ENCODE measurements around the gene PBRM1.
A peak's percentile ranks its signal among the peaks of the same experiment; 100 is the strongest.

PBRM1 gene

DNA sequence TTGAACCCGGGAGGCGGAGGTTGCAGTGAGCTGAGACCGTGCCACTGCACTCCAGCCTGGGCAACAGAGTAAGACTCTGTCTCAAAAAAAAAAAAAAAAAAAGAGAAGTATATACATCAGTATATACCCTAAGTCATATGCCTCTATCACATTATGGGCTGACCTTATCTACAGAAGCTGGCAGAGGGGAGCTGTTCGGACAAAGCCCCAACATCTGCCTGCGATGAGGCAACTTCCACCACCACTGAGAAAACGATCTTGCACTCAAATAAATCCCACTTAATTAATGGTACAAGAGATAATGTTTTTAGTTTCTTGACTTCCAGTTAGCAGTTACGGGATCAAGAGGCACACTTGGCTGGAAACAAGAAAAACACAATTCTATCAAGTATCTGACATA is 17.6 kb upstream of the PBRM1 start:
- peaks cover under 1 to 11% of the 10 kb centered on the region in 2 donors for H3K36me3 ChIP-seq (ENCODE audit: control insufficient read depth in 2 of 2, insufficient read depth in 2 of 2, low read length in 2 of 2)
- H3K27me3 ChIP-seq (ENCODE audit: control insufficient read depth in 1 of 2, insufficient read depth in 2 of 2, low read length in 2 of 2): no peaks in the 10 kb centered on the region
- H3K27ac ChIP-seq (ENCODE audit: low read length): no peak overlapping the region
- no peak overlapping the region for H3K9ac ChIP-seq (ENCODE audit: low read length in 2 of 2)
- peaks cover 30% of the 10 kb centered on the region for H3K4me1 ChIP-seq (ENCODE audit: control insufficient read depth, insufficient read depth, low read length)
- no peaks in the 10 kb centered on the region for H3K9me3 ChIP-seq (ENCODE audit: control insufficient read depth in 2 of 2, low read length in 2 of 2)
- no peak overlapping the region for H3K4me3 ChIP-seq (ENCODE audit: low read length in 2 of 2)

DNA sequence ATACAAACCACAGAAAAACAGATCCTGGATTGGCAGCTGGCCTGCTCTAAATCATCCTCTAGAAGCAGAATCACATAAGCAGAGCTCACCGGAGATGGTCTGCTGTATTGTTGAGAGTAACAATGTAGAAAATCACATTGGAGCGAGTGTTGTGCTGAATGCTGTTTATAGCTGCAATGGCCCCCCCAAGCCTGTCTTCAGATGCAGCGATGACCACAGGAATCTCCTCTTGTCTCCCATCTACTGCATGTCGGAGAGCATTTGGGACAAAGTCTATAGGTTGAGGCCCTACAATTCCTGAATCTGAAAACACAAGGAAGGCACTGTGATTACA is 11.9 kb upstream of the PBRM1 start:
- Histone ChIP-seq H3K27me3 (ENCODE audit: control insufficient read depth in 1 of 2, insufficient read depth in 2 of 2, low read length in 2 of 2) (no peaks in the 10 kb centered on the region), H3K36me3 (ENCODE audit: control insufficient read depth in 2 of 2, insufficient read depth in 2 of 2, low read length in 2 of 2) (peaks cover 40 to 51% of the 10 kb centered on the region in 2 donors), H3K4me1 (ENCODE audit: control insufficient read depth, insufficient read depth, low read length) (peaks cover 4% of the 10 kb centered on the region), H3K27ac (ENCODE audit: low read length) (no peak overlapping the region), H3K4me3 (ENCODE audit: low read length in 2 of 2) (no peak overlapping the region), H3K9me3 (ENCODE audit: control insufficient read depth in 2 of 2, low read length in 2 of 2) (no peaks in the 10 kb centered on the region), H3K9ac (ENCODE audit: low read length in 2 of 2) (no peak overlapping the region)

DNA sequence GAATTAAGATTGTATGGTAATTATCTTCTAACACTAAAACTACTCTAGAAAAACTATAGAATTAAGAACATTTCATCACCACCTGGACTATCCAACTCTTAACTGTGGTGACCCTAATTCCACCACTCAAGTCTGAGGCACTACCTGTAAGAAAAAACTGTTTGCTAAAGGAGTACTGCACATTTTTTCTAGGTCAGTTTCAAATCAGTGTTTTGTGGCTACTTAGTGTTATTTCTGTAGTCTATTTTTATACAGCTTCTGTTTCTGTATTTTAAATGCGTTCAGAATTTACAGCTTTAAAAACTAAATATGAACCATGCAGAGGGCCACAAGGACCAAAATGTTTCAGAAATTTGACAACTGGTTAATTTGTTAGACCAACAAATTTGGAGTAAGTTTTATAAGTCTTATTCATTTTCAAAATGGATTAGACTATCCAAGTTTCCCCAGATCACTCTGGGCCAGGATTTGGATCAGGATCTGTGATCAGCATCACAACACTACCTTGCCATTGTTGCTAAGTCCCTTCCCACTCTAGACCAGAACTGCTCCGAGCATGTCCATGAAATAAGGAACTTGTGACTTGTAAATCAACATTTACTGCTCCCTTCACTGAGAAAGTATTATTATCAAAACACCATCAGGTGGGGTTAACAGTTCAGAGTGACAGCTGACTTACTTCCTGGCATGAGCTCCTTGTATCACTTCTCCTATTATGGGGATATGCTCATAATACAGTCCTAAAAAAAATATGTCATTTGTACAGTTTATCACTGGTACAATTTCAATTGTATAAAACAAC is 11.3 kb upstream of the PBRM1 start:
- Histone ChIP-seq H3K9ac (ENCODE audit: low read length in 2 of 2) (no peak overlapping the region), H3K27me3 (ENCODE audit: control insufficient read depth in 1 of 2, insufficient read depth in 2 of 2, low read length in 2 of 2) (no peaks in the 10 kb centered on the region), H3K36me3 (ENCODE audit: control insufficient read depth in 2 of 2, insufficient read depth in 2 of 2, low read length in 2 of 2) (peaks cover 41 to 54% of the 10 kb centered on the region in 2 donors), H3K9me3 (ENCODE audit: control insufficient read depth in 2 of 2, low read length in 2 of 2) (no peaks in the 10 kb centered on the region), H3K27ac (ENCODE audit: low read length) (no peak overlapping the region), H3K4me1 (ENCODE audit: control insufficient read depth, insufficient read depth, low read length) (no peaks in the 10 kb centered on the region), H3K4me3 (ENCODE audit: low read length in 2 of 2) (no peak overlapping the region)

DNA sequence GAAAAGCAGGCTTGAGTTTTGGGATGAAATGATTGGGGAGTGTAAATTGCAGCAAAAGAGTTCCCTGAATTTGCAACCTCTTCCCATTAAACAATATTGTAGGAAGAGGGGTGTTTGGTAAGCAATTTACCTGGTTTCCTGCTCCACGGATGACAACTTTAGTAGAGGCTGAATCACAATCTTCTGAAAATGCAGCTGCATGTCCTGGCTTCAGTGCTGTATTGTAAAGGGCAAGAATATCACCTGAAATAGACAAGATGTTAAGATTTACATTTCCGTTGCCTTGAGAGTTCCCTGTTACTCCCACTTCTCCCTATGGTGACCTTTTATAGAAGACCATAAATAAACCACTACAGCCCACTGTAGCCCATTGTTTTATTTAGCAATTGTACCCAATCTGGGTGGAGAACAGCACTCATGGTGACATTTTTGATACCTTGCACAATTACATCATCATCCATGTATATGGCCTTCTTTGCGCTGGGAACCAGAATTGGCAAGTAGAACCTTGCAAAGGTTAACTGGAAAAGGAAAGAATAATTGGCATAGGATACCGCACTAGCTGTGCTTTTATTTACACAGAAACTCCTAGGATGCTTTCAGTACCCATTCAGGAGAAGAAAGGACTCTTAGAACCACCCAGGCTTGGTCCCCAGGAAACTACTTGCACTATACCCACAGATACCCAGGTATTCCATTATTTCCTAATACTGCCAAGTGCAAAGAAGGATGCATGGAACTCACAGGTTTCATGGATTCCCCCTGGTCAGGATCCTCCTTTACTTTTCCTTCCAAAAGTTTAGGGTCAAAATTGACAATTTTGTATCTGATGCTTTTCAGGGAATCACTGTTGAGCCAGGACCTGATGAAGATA is 10.3 kb upstream of the PBRM1 start:
- Histone ChIP-seq H3K4me1 (ENCODE audit: control insufficient read depth, insufficient read depth, low read length) (no peaks in the 10 kb centered on the region), H3K9me3 (ENCODE audit: control insufficient read depth in 2 of 2, low read length in 2 of 2) (no peaks in the 10 kb centered on the region), H3K9ac (ENCODE audit: low read length in 2 of 2) (no peak overlapping the region), H3K4me3 (ENCODE audit: low read length in 2 of 2) (no peak overlapping the region), H3K27ac (ENCODE audit: low read length) (no peak overlapping the region), H3K36me3 (ENCODE audit: control insufficient read depth in 2 of 2, insufficient read depth in 2 of 2, low read length in 2 of 2) (peaks cover 41 to 62% of the 10 kb centered on the region in 2 donors), H3K27me3 (ENCODE audit: control insufficient read depth in 1 of 2, insufficient read depth in 2 of 2, low read length in 2 of 2) (no peaks in the 10 kb centered on the region)

DNA sequence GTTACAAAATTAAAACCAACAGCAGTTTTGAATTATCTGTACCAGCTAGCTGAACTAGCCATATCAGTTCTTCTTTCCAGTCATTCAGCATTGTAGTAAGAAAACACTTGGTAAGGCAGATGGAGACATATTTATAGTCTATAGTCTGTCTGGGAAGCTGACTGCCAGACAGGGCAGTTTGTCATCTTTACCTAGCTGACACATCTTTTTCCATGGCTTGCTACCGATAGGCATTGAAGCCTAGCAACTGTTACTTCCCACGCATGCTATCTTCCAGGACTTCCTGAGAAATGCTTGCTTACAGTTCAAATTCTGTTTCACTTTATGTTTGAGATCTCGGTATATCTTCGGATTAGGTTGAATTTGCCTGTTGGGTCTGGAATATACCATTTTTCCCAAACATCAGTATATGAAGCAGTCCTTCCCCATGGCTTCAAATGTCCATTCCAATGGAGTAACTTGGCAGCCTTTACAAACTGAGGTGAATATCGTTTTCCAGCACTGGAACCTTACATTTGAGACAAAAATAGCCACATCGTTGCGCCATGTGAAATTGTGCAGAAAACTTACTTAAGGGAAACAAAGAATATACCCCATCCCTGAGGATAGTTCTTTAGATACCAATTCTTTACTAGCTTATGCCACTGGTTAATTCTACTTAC is 8.9 kb upstream of the PBRM1 start:
- Histone ChIP-seq H3K4me3 (ENCODE audit: low read length in 2 of 2) (no peak overlapping the region), H3K4me1 (ENCODE audit: control insufficient read depth, insufficient read depth, low read length) (no peaks in the 10 kb centered on the region), H3K9ac (ENCODE audit: low read length in 2 of 2) (no peak overlapping the region), H3K27me3 (ENCODE audit: control insufficient read depth in 1 of 2, insufficient read depth in 2 of 2, low read length in 2 of 2) (no peaks in the 10 kb centered on the region), H3K9me3 (ENCODE audit: control insufficient read depth in 2 of 2, low read length in 2 of 2) (no peaks in the 10 kb centered on the region), H3K27ac (ENCODE audit: low read length) (no peak overlapping the region), H3K36me3 (ENCODE audit: control insufficient read depth in 2 of 2, insufficient read depth in 2 of 2, low read length in 2 of 2) (peaks cover 50 to 68% of the 10 kb centered on the region in 2 donors)

DNA sequence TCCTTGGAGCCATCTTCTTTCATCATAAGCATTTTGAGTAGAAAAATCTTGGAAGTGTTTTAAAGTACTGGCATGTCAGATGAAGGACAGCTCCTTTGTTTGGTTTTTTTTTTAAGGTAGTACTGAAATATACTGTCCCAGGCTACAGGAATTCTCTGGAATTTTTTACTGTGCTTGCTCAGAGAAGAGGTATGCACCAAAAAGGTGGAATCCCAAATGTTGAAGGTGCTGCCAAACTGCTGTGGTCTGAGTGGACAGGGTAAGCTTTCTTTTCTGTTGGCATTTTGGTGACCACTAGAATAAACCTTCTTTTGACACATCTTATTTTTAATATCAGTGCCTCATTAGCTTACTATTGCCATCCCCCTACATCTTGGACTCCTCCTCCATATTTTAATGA is 7.4 kb upstream of the PBRM1 start:
- Histone ChIP-seq H3K9me3 (ENCODE audit: control insufficient read depth in 2 of 2, low read length in 2 of 2) (no peaks in the 10 kb centered on the region), H3K36me3 (ENCODE audit: control insufficient read depth in 2 of 2, insufficient read depth in 2 of 2, low read length in 2 of 2) (peaks cover 65 to 82% of the 10 kb centered on the region in 2 donors), H3K27ac (ENCODE audit: low read length) (no peak overlapping the region)

DNA sequence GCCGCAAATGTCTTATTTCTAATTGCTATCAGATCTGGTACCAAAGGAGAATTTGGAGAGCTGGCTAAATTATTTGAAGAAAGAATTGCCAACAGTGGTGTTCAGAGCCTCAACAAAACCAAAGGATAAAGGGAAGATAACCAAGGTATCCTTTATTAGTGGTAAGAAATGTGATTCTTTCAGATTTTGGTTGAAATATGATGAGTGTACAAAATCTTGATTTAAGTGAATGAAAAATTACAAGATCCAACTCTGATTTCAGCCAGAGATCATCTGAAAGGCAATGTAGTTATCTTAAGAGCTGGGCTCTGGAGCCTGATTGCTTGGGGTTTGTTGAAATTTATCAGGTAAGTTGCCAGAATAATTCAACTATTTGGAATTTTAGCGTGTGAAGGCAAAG is 4.8 kb upstream of the PBRM1 start:
- Histone ChIP-seq H3K27me3 (ENCODE audit: control insufficient read depth in 1 of 2, insufficient read depth in 2 of 2, low read length in 2 of 2) (no peaks in the 10 kb centered on the region), H3K4me3 (ENCODE audit: low read length in 2 of 2) (no peak overlapping the region), H3K9ac (ENCODE audit: low read length in 2 of 2) (no peak overlapping the region), H3K4me1 (ENCODE audit: control insufficient read depth, insufficient read depth, low read length) (peaks cover 8% of the 10 kb centered on the region), H3K27ac (ENCODE audit: low read length) (no peak overlapping the region), H3K9me3 (ENCODE audit: control insufficient read depth in 2 of 2, low read length in 2 of 2) (no peaks in the 10 kb centered on the region), H3K36me3 (ENCODE audit: control insufficient read depth in 2 of 2, insufficient read depth in 2 of 2, low read length in 2 of 2) (peaks cover 57 to 68% of the 10 kb centered on the region in 2 donors)

More for the DNA sequence above, 7.4 kb upstream of the PBRM1 start:
- no peak overlapping the region for H3K4me3 ChIP-seq (ENCODE audit: low read length in 2 of 2)
- H3K9ac ChIP-seq (ENCODE audit: low read length in 2 of 2): no peak overlapping the region
- no peaks in the 10 kb centered on the region for H3K4me1 ChIP-seq (ENCODE audit: control insufficient read depth, insufficient read depth, low read length)
- no peaks in the 10 kb centered on the region for H3K27me3 ChIP-seq (ENCODE audit: control insufficient read depth in 1 of 2, insufficient read depth in 2 of 2, low read length in 2 of 2)

DNA sequence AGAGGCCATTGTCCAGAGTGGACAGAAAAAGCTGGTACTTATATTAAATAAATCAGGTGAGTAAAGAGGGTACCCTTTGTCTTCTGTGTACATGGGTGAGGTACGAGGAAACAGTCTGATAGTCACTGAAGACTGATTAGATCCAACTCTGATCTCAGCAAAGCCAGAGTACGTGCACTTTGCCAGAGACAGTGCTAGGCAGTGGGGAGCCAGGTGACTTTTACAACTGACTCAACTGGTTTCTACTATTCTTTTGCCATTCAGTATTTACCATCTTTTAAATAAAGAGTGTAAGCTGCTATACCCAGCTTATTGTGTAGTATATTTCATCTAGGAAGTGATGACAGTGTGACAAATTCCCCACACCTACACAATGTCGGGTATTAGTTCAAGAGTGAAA is 3.4 kb upstream of the PBRM1 start:
- H3K36me3 ChIP-seq (ENCODE audit: control insufficient read depth in 2 of 2, insufficient read depth in 2 of 2, low read length in 2 of 2): peaks cover 46 to 57% of the 10 kb centered on the region in 2 donors
- peaks cover 13% of the 10 kb centered on the region for H3K4me1 ChIP-seq (ENCODE audit: control insufficient read depth, insufficient read depth, low read length)
- H3K27ac ChIP-seq (ENCODE audit: low read length): no peak overlapping the region
- H3K4me3 ChIP-seq (ENCODE audit: low read length in 2 of 2): no peak overlapping the region
- H3K9ac ChIP-seq (ENCODE audit: low read length in 2 of 2): no peak overlapping the region
- no peaks in the 10 kb centered on the region for H3K27me3 ChIP-seq (ENCODE audit: control insufficient read depth in 1 of 2, insufficient read depth in 2 of 2, low read length in 2 of 2)
- H3K9me3 ChIP-seq (ENCODE audit: control insufficient read depth in 2 of 2, low read length in 2 of 2): no peaks in the 10 kb centered on the region

DNA sequence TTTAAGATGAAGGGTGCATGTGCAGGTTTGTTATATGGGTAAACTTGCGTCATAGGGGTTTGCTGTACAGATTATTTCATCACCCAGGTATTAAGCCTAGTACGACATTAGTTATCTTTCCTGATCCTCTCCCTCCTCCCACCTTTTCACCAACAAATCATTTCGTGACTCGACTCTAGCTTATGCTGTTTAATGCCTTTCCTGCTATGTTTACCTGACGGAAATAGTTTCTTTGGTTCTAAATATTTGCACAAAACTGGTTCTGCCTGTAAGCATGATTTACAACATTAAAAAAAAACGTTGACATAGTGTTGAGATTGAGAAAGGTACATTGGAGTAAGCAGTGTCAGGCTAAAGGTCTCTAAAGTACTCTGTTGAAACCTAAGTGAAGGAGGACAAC is 2.6 kb upstream of the PBRM1 start:
- no peaks in the 10 kb centered on the region for H3K9me3 ChIP-seq (ENCODE audit: control insufficient read depth in 2 of 2, low read length in 2 of 2)
- peak overlapping the region in 1 of 2 donors; percentile 23 for H3K9ac ChIP-seq (ENCODE audit: low read length in 2 of 2)
- H3K4me1 ChIP-seq (ENCODE audit: control insufficient read depth, insufficient read depth, low read length): peaks cover 17% of the 10 kb centered on the region
- H3K36me3 ChIP-seq (ENCODE audit: control insufficient read depth in 2 of 2, insufficient read depth in 2 of 2, low read length in 2 of 2): peaks cover 38 to 51% of the 10 kb centered on the region in 2 donors
- H3K27ac ChIP-seq (ENCODE audit: low read length): no peak overlapping the region
- no peak overlapping the region for H3K4me3 ChIP-seq (ENCODE audit: low read length in 2 of 2)
- H3K27me3 ChIP-seq (ENCODE audit: control insufficient read depth in 1 of 2, insufficient read depth in 2 of 2, low read length in 2 of 2): no peaks in the 10 kb centered on the region

DNA sequence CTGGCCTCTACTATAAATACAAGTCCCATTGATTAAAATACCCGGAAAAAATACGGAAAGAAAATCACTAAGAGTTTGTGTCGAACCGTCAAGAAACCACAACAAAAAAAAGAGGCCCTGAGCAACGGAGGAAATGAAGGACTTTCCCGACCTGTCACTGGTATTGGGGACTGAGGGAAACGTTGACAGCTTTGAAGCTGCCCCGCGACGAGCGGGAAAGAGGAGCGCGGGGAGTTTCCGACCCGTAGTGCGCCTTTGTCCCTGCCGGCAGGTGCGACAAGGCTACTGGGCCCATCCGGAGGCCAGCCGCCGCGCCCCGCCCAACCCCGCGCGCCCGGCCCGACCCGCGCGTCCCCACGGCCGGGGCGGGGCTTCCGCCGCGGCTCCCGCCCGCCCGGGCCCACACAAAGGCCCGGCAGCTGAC is 416 bp downstream of the PBRM1 start:
- Histone ChIP-seq H3K4me3 (ENCODE audit: low read length in 2 of 2) (peak overlapping the region; percentile 85 to 99), H3K4me1 (ENCODE audit: control insufficient read depth, insufficient read depth, low read length) (peaks cover 20% of the 10 kb centered on the region)

More for the DNA sequence above, 416 bp downstream of the PBRM1 start:
- H3K9me3 ChIP-seq (ENCODE audit: control insufficient read depth in 2 of 2, low read length in 2 of 2): no peaks in the 10 kb centered on the region
- no peaks in the 10 kb centered on the region for H3K27me3 ChIP-seq (ENCODE audit: control insufficient read depth in 1 of 2, insufficient read depth in 2 of 2, low read length in 2 of 2)
- peaks cover 27 to 30% of the 10 kb centered on the region in 2 donors for H3K36me3 ChIP-seq (ENCODE audit: control insufficient read depth in 2 of 2, insufficient read depth in 2 of 2, low read length in 2 of 2)
- peak overlapping the region; percentile 81 for H3K27ac ChIP-seq (ENCODE audit: low read length)
- H3K9ac ChIP-seq (ENCODE audit: low read length in 2 of 2): peak overlapping the region; percentile 88 to 97
